B cell (primary cell): Measurements from ENCODE around the gene TEAD1.

Experiments
- EZH2 ChIP-seq: IDR thresholded peaks from 2 replicates; pipeline ENCODE4 v1.6.1; 2012; ENCODE audit warnings: borderline replicate concordance, low read depth, mild to moderate bottlenecking, moderate library complexity, low read length; ENCODE audit not compliant: insufficient read depth, poor library complexity, severe bottlenecking
- TF ChIP-seq, protein P1 (sequence below): fragments of 200-600 bp; IDR thresholded peaks from one replicate; pipeline ENCODE4 v1.8.0; 2022; ENCODE audit warnings: antibody characterized with exemption, mild to moderate bottlenecking

- TF ChIP-seq, protein P1, sequence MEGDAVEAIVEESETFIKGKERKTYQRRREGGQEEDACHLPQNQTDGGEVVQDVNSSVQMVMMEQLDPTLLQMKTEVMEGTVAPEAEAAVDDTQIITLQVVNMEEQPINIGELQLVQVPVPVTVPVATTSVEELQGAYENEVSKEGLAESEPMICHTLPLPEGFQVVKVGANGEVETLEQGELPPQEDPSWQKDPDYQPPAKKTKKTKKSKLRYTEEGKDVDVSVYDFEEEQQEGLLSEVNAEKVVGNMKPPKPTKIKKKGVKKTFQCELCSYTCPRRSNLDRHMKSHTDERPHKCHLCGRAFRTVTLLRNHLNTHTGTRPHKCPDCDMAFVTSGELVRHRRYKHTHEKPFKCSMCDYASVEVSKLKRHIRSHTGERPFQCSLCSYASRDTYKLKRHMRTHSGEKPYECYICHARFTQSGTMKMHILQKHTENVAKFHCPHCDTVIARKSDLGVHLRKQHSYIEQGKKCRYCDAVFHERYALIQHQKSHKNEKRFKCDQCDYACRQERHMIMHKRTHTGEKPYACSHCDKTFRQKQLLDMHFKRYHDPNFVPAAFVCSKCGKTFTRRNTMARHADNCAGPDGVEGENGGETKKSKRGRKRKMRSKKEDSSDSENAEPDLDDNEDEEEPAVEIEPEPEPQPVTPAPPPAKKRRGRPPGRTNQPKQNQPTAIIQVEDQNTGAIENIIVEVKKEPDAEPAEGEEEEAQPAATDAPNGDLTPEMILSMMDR: no peak
- TF ChIP-seq EZH2: no peak
Observed at GRCh38 chr11:12775955-12776354, 101.7 kb downstream of the TEAD1 start.
